Heart left ventricle (tissue), 16 donors: Measurements from ENCODE around the gene SORBS2. TPM values are rescaled to one million over a fixed set of nuclear protein-coding genes. Genes with fewer than 3 reads are reported as not detected.
A peak's percentile ranks its signal among the peaks of the same experiment; 100 is the strongest.
"Not testable (repeated sequence)": the region's sequence is repeated elsewhere in the genome, so short reads cannot be mapped to it uniquely, and the experiment has no call there.

ENCODE experiments used
- ATAC-seq, 4 donors: fragments of 200-7000 bp; cut with Tn5 transposase; one replicate each; pipeline ENCODE4 v1.9.1; 2020 to 2022; ENCODE audit warnings: moderate library complexity in 4 of 4, mild to moderate bottlenecking in 3 of 4, moderate number of reproducible peaks in 1 of 4
- DNase-seq, 5 donors: peaks; one replicate each; pipeline ENCODE4 v3.0.0-alpha.2; 2020
- H3K27ac ChIP-seq, 12 donors: fragments of 200-600 bp; sonication (generic) in 4 of 12; one replicate each; pipeline versions ENCODE4 v1.5.0 to v1.8.0; 2016 to 2022; ENCODE audit warnings: mild to moderate bottlenecking in 2 of 12
- H3K27me3 ChIP-seq, 9 donors: fragments of 200-600 bp; sonication (generic) in 2 of 9; one replicate each; pipeline versions ENCODE4 v1.5.1 to v1.8.0; 2016 to 2022; ENCODE audit warnings: mild to moderate bottlenecking in 3 of 9
- H3K36me3 ChIP-seq, 9 donors: fragments of 200-600 bp; sonication (generic) in 2 of 9; one replicate each; pipeline versions ENCODE4 v1.5.0 to v1.8.0; 2018 to 2022; ENCODE audit warnings: mild to moderate bottlenecking in 2 of 9
- H3K4me1 ChIP-seq, 12 donors: fragments of 200-600 bp; sonication (generic) in 4 of 12; one replicate each; pipeline versions ENCODE4 v1.5.0 to v1.8.0; 2016 to 2022; ENCODE audit warnings: mild to moderate bottlenecking in 3 of 12
- H3K4me3 ChIP-seq, 12 donors: fragments of 200-600 bp; sonication (generic) in 4 of 12; one replicate each; pipeline versions ENCODE4 v1.5.0 to v1.8.0; 2017 to 2022; ENCODE audit warnings: mild to moderate bottlenecking in 9 of 12, moderate library complexity in 4 of 12
- H3K9me3 ChIP-seq, 12 donors: fragments of 200-600 bp; sonication (generic) in 4 of 12; one replicate each; pipeline versions ENCODE4 v1.5.0 to v1.8.0; 2016 to 2022; ENCODE audit warnings: mild to moderate bottlenecking in 1 of 12
- CTCF ChIP-seq, 12 donors: fragments of 200-600 bp; sonication (generic) in 4 of 12; IDR thresholded peaks; one replicate each; pipeline versions ENCODE4 v1.5.0 to v1.8.0; 2018 to 2022; ENCODE audit warnings: antibody characterized with exemption in 12 of 12, mild to moderate bottlenecking in 5 of 12
- POLR2A ChIP-seq, 2 donors: fragments of 450-650 bp; IDR thresholded peaks; one replicate each; pipeline ENCODE4 v1.6.1; 2017; ENCODE audit warnings: antibody characterized with exemption in 2 of 2, mild to moderate bottlenecking in 2 of 2, moderate library complexity in 2 of 2
- WGBS, 4 donors: extraction: QIAGEN DNeasy Blood & Tissue Kit in 2 of 4; methylation state at CpG; one replicate each; pipeline versions ENCODE4 v1.1.5 to v1.1.7; 2013 to 2018; 5-methylcytosine and 5-hydroxymethylcytosine counted together
- intact Hi-C, 10 donors: fragments of 100-400 bp; cut with DNase I; formaldehyde crosslinking; loops; one replicate each; pipeline versions ENCODE4 v1.11.1 to v1.14.2; 2022
- polyA plus RNA-seq, 2 donors: library from polyadenylated mRNA; stranded (reverse); fragments of 200-250 nt; gene quantifications; one replicate each; pipeline ENCODE4 v1.2.3, GENCODE V29; 2013
- total RNA-seq, 9 donors: library from RNA; depleted of rRNA in 2 of 9; stranded (reverse); fragments of >200 nt in 2 of 9; fragmentation: NEBNext Ultra II Directional in 3 of 9; extraction: Animal tissue kit (Norgen Biotek cat#: 25700) in 3 of 9; gene quantifications; one replicate each; pipeline versions ENCODE4 v1.1.0 to v1.2.4, GENCODE V29; 2016 to 2023
- donor health status: ischemic (EF 13 %, LVEDD 7.1; RV severe dilation, severe dysfunction).
- donor health status: healthy with polysubstance abuse.
- donor health status: DM: no; HTN: yes; CAD: no.
- donor health status: DM: no; HTN: no; CAD: no.
- donor health status: ischemic (EF 25% LVEDD 6.9; RV normal size, moderate dysfunction).
- donor health status: ischemic (EF 25% LVEDD 5.7; RV mildly dilated, moderate dysfunction).
- donor health status: healthy.
- donor health status: DM: yes; HTN: yes; CAD: no.
- donor health status: ischemic (EF 35%, LVEDD 5.7; RV mildly dilated, moderate dysfunction).
- donor health status: nonischemic (EF 11% LVEDD 7.7; RV severe dilation, severe dysfunction).
- donor health status: DM: yes; HTN: yes; CAD: no.
- donor health status: PGD.
- donor health status: ischemic (EF 29% LVEDD 5.4; RV normal size, mild dysfunction).
- donor health status: nonischemic (EF 23%, LVEDD 6.1; RV moderate dilation, normal function).

SORBS2 gene
- total and polyA plus RNA-seq, 11 donors: 254 to 2,158 (median 1,369) TPM

GRCh38 chr4:185708348-185708747, 103.6 kb downstream of the SORBS2 start:
- Histone ChIP-seq H3K27me3 (no peaks in the 10 kb centered on the region), H3K27ac (peak overlapping the region in 10 of 12 donors; percentile 57 to 75 (median 60)), H3K9me3 (peaks cover 0 to 12% (median 2%) of the 10 kb centered on the region in 12 donors), H3K4me1 (peaks cover 3 to 67% (median 25%) of the 10 kb centered on the region in 12 donors), H3K36me3 (peaks cover 0 to 16% (median 0%) of the 10 kb centered on the region in 9 donors), H3K4me3 (no peak overlapping the region)
- peak in 2 of 4 donors; percentile 13 to 30 for ATAC-seq
- TF ChIP-seq CTCF (IDR thresholded peaks at IDR 0.05) (no peak), POLR2A (IDR thresholded peaks at IDR 0.05) (no peak)
- WGBS, 4 donors: 18 to 26% (median 22%) methylated on average over 3 of the region's 3 CpGs
- no peak for DNase-seq
- intact Hi-C loops: no loop called here

- H3K27me3 ChIP-seq, DNase-seq, intact Hi-C loops, H3K4me3 ChIP-seq: not testable (repeated sequence)
- Histone ChIP-seq H3K27ac (peak overlapping the region in 9 of 12 donors; percentile 43 to 75 (median 61)), H3K9me3 (peaks cover 0 to 12% (median 2%) of the 10 kb centered on the region in 12 donors), H3K36me3 (peaks cover 0 to 16% (median 0%) of the 10 kb centered on the region in 9 donors), H3K4me1 (peaks cover 0 to 67% (median 24%) of the 10 kb centered on the region in 12 donors)
- 20 to 51% (median 36%) methylated on average over 4 of the region's 4 CpGs for WGBS, 4 donors
- ATAC-seq: peak in 1 of 4 donors; percentile 3
These were observed 104.4 kb downstream of the SORBS2 start for GRCh38 chr4:185707622-185708021.

DNA sequence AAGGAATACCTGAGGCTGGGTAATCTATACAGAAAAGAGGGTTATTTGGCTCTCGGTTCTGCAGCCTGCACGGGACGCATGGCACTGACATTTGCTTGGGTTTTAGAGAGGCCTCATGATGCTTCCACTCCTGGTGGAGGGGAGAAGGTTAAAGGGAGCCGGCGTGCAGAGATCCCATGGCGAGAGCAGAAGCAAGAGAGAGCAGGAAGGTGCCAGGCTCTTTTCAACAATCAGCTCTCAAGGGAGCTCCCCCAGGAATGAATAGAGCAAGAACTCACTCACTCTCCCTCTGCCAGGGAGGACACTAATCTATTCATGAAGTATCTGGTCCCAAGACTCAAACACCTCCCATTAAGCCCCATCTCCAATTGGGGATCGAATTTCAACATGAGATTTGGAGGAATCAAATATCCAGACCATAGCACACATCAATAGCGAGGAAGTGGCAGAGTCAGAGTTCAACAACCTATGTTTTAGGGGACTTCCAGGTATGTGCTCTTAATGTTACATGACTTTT, 109.8 kb downstream of the SORBS2 start:
- H3K27ac ChIP-seq: peak overlapping the region in 8 of 12 donors; percentile 25 to 72 (median 45)
- no peaks in the 10 kb centered on the region for H3K27me3 ChIP-seq
- H3K4me1 ChIP-seq: peaks cover 0 to 58% (median 22%) of the 10 kb centered on the region in 12 donors
- ATAC-seq: peak in 2 of 4 donors; percentile 8 to 46
- intact Hi-C loops: no loop called here
- peaks cover 0 to 13% (median 0%) of the 10 kb centered on the region in 9 donors for H3K36me3 ChIP-seq
- no peak for TF ChIP-seq CTCF (IDR thresholded peaks at IDR 0.05)
- no peak for TF ChIP-seq POLR2A (IDR thresholded peaks at IDR 0.05)
- no peak overlapping the region for H3K4me3 ChIP-seq
- no peak for DNase-seq
- WGBS, 4 donors: 64 to 73% (median 68%) methylated on average over 8 of the region's 8 CpGs
- peaks cover 0 to 12% (median 2%) of the 10 kb centered on the region in 12 donors for H3K9me3 ChIP-seq

- peak overlapping the region in 10 of 12 donors; percentile 17 to 72 (median 44) for H3K27ac ChIP-seq
- H3K9me3 ChIP-seq: peaks cover 0 to 9% (median under 1%) of the 10 kb centered on the region in 12 donors
- peaks cover 3 to 70% (median 26%) of the 10 kb centered on the region in 12 donors for H3K4me1 ChIP-seq
- DNase-seq (no peak), ATAC-seq (no peak)
- H3K27me3 ChIP-seq: no peaks in the 10 kb centered on the region
- TF ChIP-seq CTCF (IDR thresholded peaks at IDR 0.05) (no peak), POLR2A (IDR thresholded peaks at IDR 0.05) (no peak)
- intact Hi-C loops: no loop called here
- no peak overlapping the region for H3K4me3 ChIP-seq
- peaks cover 0 to 8% (median 0%) of the 10 kb centered on the region in 9 donors for H3K36me3 ChIP-seq
These were observed 111.4 kb downstream of the SORBS2 start for GRCh38 chr4:185700630-185701029.
